Measurements from ENCODE around the gene ATXN7. TPM values are rescaled to one million over a fixed set of nuclear protein-coding genes. Genes with fewer than 3 reads are reported as not detected.

The ATXN7 gene
- total RNA-seq, 1 donor from 2014 or later = 43.2 TPM

GRCh38 chr3:63869940-63870614, 6.4 kb downstream of the ATXN7 start:
- Histone ChIP-seq H3K9me3 (no peaks in the 10 kb centered on the region), H3K27me3 (no peaks in the 10 kb centered on the region), H3K4me1 (peaks cover 19% of the 10 kb centered on the region), H3K27ac (no peak overlapping the region), H3K4me3 (no peak overlapping the region), H3K36me3 (no peaks in the 10 kb centered on the region)
- DNase-seq (ENCODE audit: extremely low spot score in 2 of 2) = no peak
- TF ChIP-seq POLR2AphosphoS5 (IDR thresholded peaks at IDR 0.05; ENCODE audit: insufficient read depth in 1 of 2, low read depth in 1 of 2) (no peak), POLR2A (IDR thresholded peaks at IDR 0.05) (no peak), CTCF (IDR thresholded peaks at IDR 0.05) (no peak)
- intact Hi-C loops (cut with DNase I) = no loop called here

GRCh38 chr3:63870615-63871005, 6.9 kb downstream of the ATXN7 start:
- Histone ChIP-seq H3K36me3 (no peaks in the 10 kb centered on the region), H3K9me3 (no peaks in the 10 kb centered on the region), H3K27ac (no peak overlapping the region), H3K4me1 (peaks cover 25% of the 10 kb centered on the region), H3K4me3 (no peak overlapping the region), H3K27me3 (no peaks in the 10 kb centered on the region)
- no peak for DNase-seq (ENCODE audit: extremely low spot score in 2 of 2)
- TF ChIP-seq CTCF (IDR thresholded peaks at IDR 0.05) (no peak), POLR2A (IDR thresholded peaks at IDR 0.05) (no peak), POLR2AphosphoS5 (IDR thresholded peaks at IDR 0.05; ENCODE audit: insufficient read depth in 1 of 2, low read depth in 1 of 2) (no peak)
- intact Hi-C loops (cut with DNase I) = no loop called here

- intact Hi-C loops (cut with DNase I) = no loop called here
- Histone ChIP-seq H3K27me3 (no peaks in the 10 kb centered on the region), H3K4me3 (no peak overlapping the region), H3K27ac (no peak overlapping the region), H3K4me1 (peaks cover 39% of the 10 kb centered on the region), H3K36me3 (no peaks in the 10 kb centered on the region), H3K9me3 (no peaks in the 10 kb centered on the region)
- TF ChIP-seq POLR2AphosphoS5 (IDR thresholded peaks at IDR 0.05; ENCODE audit: insufficient read depth in 1 of 2, low read depth in 1 of 2) (no peak), CTCF (IDR thresholded peaks at IDR 0.05) (no peak), POLR2A (IDR thresholded peaks at IDR 0.05) (no peak)
- DNase-seq (ENCODE audit: extremely low spot score in 2 of 2) = no peak
Observed at GRCh38 chr3:63872135-63872924, 8.7 kb downstream of the ATXN7 start.

- H3K4me3 ChIP-seq = no peak overlapping the region
- TF ChIP-seq POLR2AphosphoS5 (IDR thresholded peaks at IDR 0.05; ENCODE audit: insufficient read depth in 1 of 2, low read depth in 1 of 2) = no peak
- no peak for TF ChIP-seq POLR2A (IDR thresholded peaks at IDR 0.05)
- no peak for TF ChIP-seq CTCF (IDR thresholded peaks at IDR 0.05)
- no peaks in the 10 kb centered on the region for H3K36me3 ChIP-seq
- no peak overlapping the region for H3K27ac ChIP-seq
- peaks cover 53% of the 10 kb centered on the region for H3K4me1 ChIP-seq
- no peak for DNase-seq (ENCODE audit: extremely low spot score in 2 of 2)
- intact Hi-C loops (cut with DNase I) = no loop called here
- H3K27me3 ChIP-seq = no peaks in the 10 kb centered on the region
- H3K9me3 ChIP-seq = no peaks in the 10 kb centered on the region
Observed at GRCh38 chr3:63874769-63875168, 11.1 kb downstream of the ATXN7 start.

GRCh38 chr3:63875510-63875909, 11.8 kb downstream of the ATXN7 start:
- Histone ChIP-seq H3K4me3 (no peak overlapping the region), H3K36me3 (no peaks in the 10 kb centered on the region), H3K9me3 (no peaks in the 10 kb centered on the region), H3K27me3 (no peaks in the 10 kb centered on the region), H3K4me1 (peaks cover 45% of the 10 kb centered on the region), H3K27ac (no peak overlapping the region)
- DNase-seq (ENCODE audit: extremely low spot score in 2 of 2) = no peak
- intact Hi-C loops (cut with DNase I) = no loop called here
- TF ChIP-seq POLR2AphosphoS5 (IDR thresholded peaks at IDR 0.05; ENCODE audit: insufficient read depth in 1 of 2, low read depth in 1 of 2) (no peak), CTCF (IDR thresholded peaks at IDR 0.05) (no peak), POLR2A (IDR thresholded peaks at IDR 0.05) (no peak)
